Karpas-422 (cell line): ENCODE results near the gene PRSS16. TPM values are rescaled to one million over a fixed set of nuclear protein-coding genes. Genes with fewer than 3 reads are reported as not detected.
"Not testable (repeated sequence)": the region's sequence is repeated elsewhere in the genome, so short reads cannot be mapped to it uniquely, and the experiment has no call there.

Source experiments
- DNase-seq: peaks from one replicate; pipeline ENCODE4 v3.0.0-alpha.2; 2015
- H2AFZ ChIP-seq: fragments of 200-600 bp; sonication (generic); 2 replicates; pipeline ENCODE4 v1.6.1; 2014; ENCODE audit warnings: antibody characterized with exemption, low read length, mixed read lengths
- H3K27ac ChIP-seq: fragments of 200-600 bp; sonication (generic); 2 replicates; pipeline ENCODE4 v1.5.1; 2014; ENCODE audit warnings: mild to moderate bottlenecking, low read length, moderate library complexity
- H3K27me3 ChIP-seq: fragments of 200-600 bp; sonication (generic); 2 replicates; pipeline ENCODE4 v1.6.1; 2014; ENCODE audit warnings: low read length, mixed read lengths
- H3K36me3 ChIP-seq: fragments of 200-600 bp; sonication (generic); 2 replicates; pipeline ENCODE4 v1.6.1; 2014; ENCODE audit warnings: low read length, mixed read lengths; ENCODE audit not compliant: insufficient read depth
- H3K4me1 ChIP-seq: fragments of 200-600 bp; sonication (generic); 2 replicates; pipeline ENCODE4 v1.6.1; 2014; ENCODE audit warnings: mild to moderate bottlenecking, low read length, mixed read lengths
- H3K4me2 ChIP-seq: fragments of 200-600 bp; sonication (generic); 2 replicates; pipeline ENCODE4 v1.6.1; 2014; ENCODE audit warnings: low read length, low read depth, mild to moderate bottlenecking; ENCODE audit not compliant: poor library complexity, severe bottlenecking
- H3K4me3 ChIP-seq: fragments of 200-600 bp; sonication (generic); 2 replicates; pipeline ENCODE4 v1.5.1; 2014; ENCODE audit warnings: mild to moderate bottlenecking, antibody characterized with exemption, low read length, mixed read lengths
- H3K79me2 ChIP-seq: fragments of 200-600 bp; sonication (generic); 2 replicates; pipeline ENCODE4 v1.6.1; 2014; ENCODE audit warnings: mild to moderate bottlenecking, low read length, mixed read lengths
- H3K9ac ChIP-seq: fragments of 200-600 bp; sonication (generic); 2 replicates; pipeline ENCODE4 v1.6.0; 2014; ENCODE audit warnings: low read length
- H3K9me2 ChIP-seq: fragments of 200-600 bp; sonication (generic), shearing (Covaris generic); replicated peaks from 2 replicates; pipeline ENCODE4 v1.6.0; 2014; ENCODE audit warnings: mild to moderate bottlenecking, low read length, moderate library complexity; ENCODE audit not compliant: insufficient read depth
- H3K9me3 ChIP-seq: fragments of 300-700, 200-600 bp; sonication (generic); 2 replicates; pipeline ENCODE4 v1.6.1; 2014; ENCODE audit warnings: low read length, mixed read lengths
- H4K20me1 ChIP-seq: fragments of 200-600 bp; sonication (generic); 2 replicates; pipeline ENCODE4 v1.6.1; 2014; ENCODE audit warnings: mild to moderate bottlenecking, antibody characterized with exemption, low read length, low read depth; ENCODE audit not compliant: insufficient read depth
- total RNA-seq: library from RNA; depleted of rRNA; stranded (reverse); fragments of >200 nt; shearing (Covaris generic); gene quantifications from 2 replicates; pipeline ENCODE4 v1.2.3, GENCODE V29; 2014; ENCODE audit warnings: low replicate concordance

Gene PRSS16
- total RNA-seq, 1 experiment from 2014 or later = not detected

DNA sequence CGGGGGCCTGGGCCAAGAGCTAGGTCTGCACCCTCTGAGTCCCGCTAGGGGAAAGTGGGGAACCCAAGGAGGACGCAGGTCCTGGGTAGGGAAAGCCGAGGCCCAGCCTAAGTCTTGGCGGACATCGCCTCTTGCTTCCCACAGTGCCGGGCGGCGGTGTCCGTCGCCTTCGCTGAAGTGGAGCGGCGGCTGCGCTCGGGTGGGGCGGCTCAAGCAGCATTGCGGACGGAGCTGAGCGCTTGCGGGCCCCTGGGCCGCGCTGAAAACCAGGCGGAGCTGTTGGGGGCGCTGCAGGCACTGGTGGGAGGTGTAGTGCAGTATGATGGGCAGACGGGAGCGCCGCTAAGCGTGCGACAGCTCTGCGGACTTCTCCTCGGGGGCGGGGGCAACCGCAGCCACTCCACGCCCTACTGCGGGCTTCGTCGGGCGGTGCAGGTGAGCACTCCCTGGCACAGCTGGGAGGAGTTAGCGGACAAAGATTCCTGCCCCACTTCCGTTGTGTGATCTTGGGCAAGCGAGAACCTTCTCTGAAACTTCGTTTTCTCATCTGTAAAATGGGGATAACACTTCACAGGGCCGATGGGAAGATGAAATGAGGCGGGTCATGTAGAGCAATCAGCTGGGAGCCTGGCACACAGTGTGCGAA is 4.2 kb downstream of the PRSS16 start:
- peak; percentile 79 for DNase-seq
- Histone ChIP-seq H3K9me3 (no peaks in the 10 kb centered on the region), H4K20me1 (no peaks in the 10 kb centered on the region), H3K9ac (peak overlapping the region; percentile 62), H2AFZ (peak overlapping the region; percentile 67; the same call in 1 of the 2 replicates), H3K4me1 (peaks cover 4% of the 10 kb centered on the region), H3K4me2 (peak overlapping the region; percentile 56), H3K27me3 (no peaks in the 10 kb centered on the region), H3K9me2 (no peaks in the 10 kb centered on the region), H3K79me2 (no peaks in the 10 kb centered on the region), H3K4me3 (peak overlapping the region; percentile 48; the same call in 1 of the 2 replicates), H3K36me3 (no peaks in the 10 kb centered on the region), H3K27ac (no peak overlapping the region)

GRCh38 chr6:27254566-27254965 is 7.1 kb downstream of the PRSS16 start:
- H3K4me2 ChIP-seq = no peak overlapping the region
- peaks cover 4% of the 10 kb centered on the region for H3K4me1 ChIP-seq

GRCh38 chr6:27255866-27256265 is 8.4 kb downstream of the PRSS16 start:
- no peak overlapping the region for H2AFZ ChIP-seq
- no peaks in the 10 kb centered on the region for H3K9me2 ChIP-seq
- no peak overlapping the region for H3K9ac ChIP-seq
- H3K4me2 ChIP-seq = no peak overlapping the region
- H4K20me1 ChIP-seq = no peaks in the 10 kb centered on the region
- H3K4me3 ChIP-seq = no peak overlapping the region
- no peaks in the 10 kb centered on the region for H3K27me3 ChIP-seq
- H3K4me1 ChIP-seq = peaks cover 4% of the 10 kb centered on the region
- no peaks in the 10 kb centered on the region for H3K36me3 ChIP-seq
- no peaks in the 10 kb centered on the region for H3K79me2 ChIP-seq
- H3K27ac ChIP-seq = no peak overlapping the region
- DNase-seq = no peak
- no peaks in the 10 kb centered on the region for H3K9me3 ChIP-seq

More at GRCh38 chr6:27254566-27254965, 7.1 kb downstream of the PRSS16 start:
- Histone ChIP-seq H3K9me3 (no peaks in the 10 kb centered on the region), H2AFZ (no peak overlapping the region), H3K27ac (no peak overlapping the region), H3K79me2 (no peaks in the 10 kb centered on the region), H3K36me3 (no peaks in the 10 kb centered on the region), H3K4me3 (no peak overlapping the region), H3K9me2 (no peaks in the 10 kb centered on the region), H3K27me3 (no peaks in the 10 kb centered on the region), H4K20me1 (no peaks in the 10 kb centered on the region), H3K9ac (no peak overlapping the region)
- no peak for DNase-seq

- Histone ChIP-seq H3K27me3 (no peaks in the 10 kb centered on the region), H3K9me3 (no peaks in the 10 kb centered on the region), H3K36me3 (no peaks in the 10 kb centered on the region), H3K4me1 (no peaks in the 10 kb centered on the region), H3K9ac (no peak overlapping the region), H3K79me2 (no peaks in the 10 kb centered on the region), H3K27ac (no peak overlapping the region), H4K20me1 (no peaks in the 10 kb centered on the region), H2AFZ (no peak overlapping the region), H3K4me2 (no peak overlapping the region), H3K4me3 (no peak overlapping the region), H3K9me2 (no peaks in the 10 kb centered on the region)
- no peak for DNase-seq
Measured at GRCh38 chr6:27260369-27260768, 12.9 kb downstream of the PRSS16 start.

DNA sequence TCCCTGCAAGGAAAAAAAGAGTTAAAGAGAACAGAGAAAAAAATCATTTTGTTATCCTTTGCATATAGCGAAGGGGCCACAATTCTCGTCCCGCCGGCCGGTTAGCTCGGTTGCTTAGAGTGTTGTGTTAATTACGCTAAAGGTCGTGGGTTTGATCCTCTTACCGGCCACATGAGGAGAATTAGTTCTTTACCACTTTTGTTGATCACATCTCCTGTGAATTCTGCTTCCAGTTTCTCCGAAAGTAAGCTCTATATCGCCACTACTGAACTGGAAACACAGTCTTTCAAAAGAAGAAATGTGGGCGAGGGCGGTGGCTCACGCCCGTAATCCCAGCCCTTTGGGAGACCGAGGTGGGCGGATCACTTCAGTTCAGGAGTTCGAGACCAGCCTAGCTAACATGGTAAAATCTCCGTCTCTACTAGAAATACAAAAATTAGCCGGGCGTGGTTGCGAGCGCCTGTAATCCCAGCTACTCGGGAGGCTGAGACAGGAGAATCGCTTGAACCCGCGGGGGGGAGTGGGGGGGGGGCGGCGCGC is 13.4 kb downstream of the PRSS16 start:
- no peak for DNase-seq
- Histone ChIP-seq H3K9ac (no peak overlapping the region), H4K20me1 (no peaks in the 10 kb centered on the region), H3K4me1 (no peaks in the 10 kb centered on the region), H3K9me2 (no peaks in the 10 kb centered on the region), H3K4me3 (no peak overlapping the region), H3K36me3 (no peaks in the 10 kb centered on the region), H3K4me2 (no peak overlapping the region), H2AFZ (no peak overlapping the region), H3K27ac (no peak overlapping the region), H3K9me3 (no peaks in the 10 kb centered on the region), H3K27me3 (no peaks in the 10 kb centered on the region), H3K79me2 (no peaks in the 10 kb centered on the region)

DNA sequence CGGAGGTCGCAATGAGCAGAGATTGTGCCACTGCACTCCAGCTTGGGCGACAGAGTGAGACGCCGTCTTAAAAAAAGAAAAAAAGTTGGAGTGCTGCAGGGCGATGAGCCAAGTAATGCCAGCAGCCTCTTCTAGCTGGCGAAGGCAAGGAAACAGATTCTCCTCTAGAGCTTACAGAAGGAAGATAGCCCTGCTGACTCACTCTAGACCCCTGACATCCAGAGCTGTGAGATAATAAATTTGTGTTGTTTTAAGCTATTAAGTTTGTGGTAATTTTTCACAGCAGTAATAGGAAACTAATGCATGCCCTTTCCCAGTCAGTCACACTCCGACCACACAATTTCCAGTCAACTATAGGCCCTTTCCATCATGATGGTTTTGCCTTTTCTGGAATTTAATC is 16.4 kb downstream of the PRSS16 start:
- Histone ChIP-seq H3K9me3 (no peaks in the 10 kb centered on the region), H3K4me1 (no peaks in the 10 kb centered on the region), H3K27me3 (no peaks in the 10 kb centered on the region), H3K9ac (no peak overlapping the region), H3K27ac (no peak overlapping the region), H3K79me2 (no peaks in the 10 kb centered on the region), H3K4me3 (no peak overlapping the region), H2AFZ (no peak overlapping the region), H4K20me1 (no peaks in the 10 kb centered on the region), H3K4me2 (no peak overlapping the region), H3K36me3 (no peaks in the 10 kb centered on the region), H3K9me2 (no peaks in the 10 kb centered on the region)
- DNase-seq = no peak

DNA sequence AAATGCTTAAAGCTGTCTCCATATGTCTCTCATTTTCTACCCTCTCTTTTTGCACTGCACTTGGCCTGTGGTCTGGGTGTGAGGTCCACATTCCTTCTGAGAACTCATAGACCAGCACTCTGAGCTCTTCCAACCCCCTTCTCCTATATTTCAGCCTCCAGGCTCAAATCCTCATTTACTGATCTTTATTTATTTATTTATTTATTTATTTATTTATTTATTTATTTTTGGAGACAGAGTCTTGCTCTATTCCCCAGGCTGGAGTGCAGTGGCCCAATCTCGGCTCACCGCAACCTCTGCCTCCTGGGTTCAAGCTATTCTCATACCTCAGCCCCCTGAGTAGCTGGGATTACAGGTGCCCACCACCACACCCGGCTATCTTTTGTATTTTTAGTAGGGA is 19.5 kb downstream of the PRSS16 start:
- not testable (repeated sequence) for H3K4me3 ChIP-seq, DNase-seq, H3K79me2 ChIP-seq, H3K36me3 ChIP-seq, H3K27ac ChIP-seq, H3K9ac ChIP-seq, H2AFZ ChIP-seq, H4K20me1 ChIP-seq, H3K4me1 ChIP-seq, H3K4me2 ChIP-seq, H3K9me2 ChIP-seq, H3K9me3 ChIP-seq, H3K27me3 ChIP-seq

DNA sequence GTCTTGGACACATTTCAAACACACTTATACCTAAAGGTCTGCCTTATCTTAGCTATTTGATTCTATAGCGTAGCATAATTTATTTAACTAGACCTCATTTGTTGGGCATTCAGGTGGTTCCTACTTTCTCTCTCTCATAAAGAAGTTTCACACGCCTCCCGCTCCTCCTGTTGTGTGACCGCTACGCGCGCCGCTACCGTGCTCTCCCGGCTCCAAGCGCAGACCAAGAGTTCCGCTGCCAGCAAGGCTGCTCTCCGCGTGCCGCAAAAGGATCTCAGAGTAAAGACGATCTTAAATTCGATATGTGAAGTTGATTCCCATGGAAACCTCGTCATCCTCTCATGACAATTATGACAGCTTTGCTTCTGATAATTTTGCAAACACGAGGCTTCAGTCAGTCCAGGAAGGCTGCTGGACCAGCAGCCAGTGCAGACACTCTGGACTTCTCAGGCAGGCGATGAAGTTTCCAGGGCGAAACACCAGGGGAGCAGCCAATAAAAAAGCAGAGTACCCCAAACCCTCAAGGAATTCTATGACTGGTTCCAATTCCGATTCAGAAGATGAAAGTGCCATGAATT is 20.4 kb downstream of the PRSS16 start:
- Histone ChIP-seq H3K4me2 (no peak overlapping the region), H3K9me3 (no peaks in the 10 kb centered on the region), H3K27me3 (no peaks in the 10 kb centered on the region)

More for the DNA sequence above, 20.4 kb downstream of the PRSS16 start:
- Histone ChIP-seq H3K9me2 (no peaks in the 10 kb centered on the region), H3K79me2 (no peaks in the 10 kb centered on the region), H3K36me3 (no peaks in the 10 kb centered on the region), H3K27ac (no peak overlapping the region), H4K20me1 (no peaks in the 10 kb centered on the region), H3K4me3 (no peak overlapping the region), H3K4me1 (no peaks in the 10 kb centered on the region), H3K9ac (no peak overlapping the region), H2AFZ (no peak overlapping the region)
- DNase-seq = no peak
